Measurements from ENCODE around the gene TMPRSS4.

TMPRSS4 gene

GRCh38 chr11:118046051-118046963 is 30.6 kb upstream of the TMPRSS4 start:
- TF ChIP-seq CTCF (conservative IDR thresholded peaks at IDR 0.05; ENCODE audit: low read length), result no peak
- no peak for DNase-seq (ENCODE audit: low read depth)
- H3K4me3 ChIP-seq (ENCODE audit: low read length), result no peak overlapping the region

GRCh38 chr11:118046964-118047700 is 29.7 kb upstream of the TMPRSS4 start:
- no peak for DNase-seq (ENCODE audit: low read depth)
- H3K4me3 ChIP-seq (ENCODE audit: low read length), result no peak overlapping the region
- TF ChIP-seq CTCF (conservative IDR thresholded peaks at IDR 0.05; ENCODE audit: low read length), result no peak

GRCh38 chr11:118047749-118048148 is 29.1 kb upstream of the TMPRSS4 start:
- DNase-seq (ENCODE audit: low read depth), result no peak
- TF ChIP-seq CTCF (conservative IDR thresholded peaks at IDR 0.05; ENCODE audit: low read length), result no peak
- H3K4me3 ChIP-seq (ENCODE audit: low read length), result no peak overlapping the region

GRCh38 chr11:118048472-118049370 is 28.2 kb upstream of the TMPRSS4 start:
- DNase-seq (ENCODE audit: low read depth), result no peak
- no peak overlapping the region for H3K4me3 ChIP-seq (ENCODE audit: low read length)
- TF ChIP-seq CTCF (conservative IDR thresholded peaks at IDR 0.05; ENCODE audit: low read length), result no peak

- no peak for DNase-seq (ENCODE audit: low read depth)
- no peak overlapping the region for H3K4me3 ChIP-seq (ENCODE audit: low read length)
- TF ChIP-seq CTCF (conservative IDR thresholded peaks at IDR 0.05; ENCODE audit: low read length), result no peak
Observed at GRCh38 chr11:118049771-118050170, 27.1 kb upstream of the TMPRSS4 start.

- no peak overlapping the region for H3K4me3 ChIP-seq (ENCODE audit: low read length)
- no peak for DNase-seq (ENCODE audit: low read depth)
- TF ChIP-seq CTCF (conservative IDR thresholded peaks at IDR 0.05; ENCODE audit: low read length), result no peak
Observed at GRCh38 chr11:118050208-118050891, 26.5 kb upstream of the TMPRSS4 start.
